Neural progenitor cell (in vitro differentiated cells): ENCODE results near the gene SLC19A2. TPM values are rescaled to one million over a fixed set of nuclear protein-coding genes. Genes with fewer than 3 reads are reported as not detected.
"Not testable (repeated sequence)": the region's sequence is repeated elsewhere in the genome, so short reads cannot be mapped to it uniquely, and the experiment has no call there.

Experiments used
- DNase-seq: peaks from one replicate; pipeline ENCODE4 v3.0.0-alpha.2; 2016; ENCODE audit warnings: low spot score
- H2AFZ ChIP-seq: fragments of 200-600 bp; sonication (generic); replicated peaks from 2 replicates; pipeline ENCODE4 v1.6.1; 2016; ENCODE audit warnings: antibody characterized with exemption
- H3F3A ChIP-seq: fragments of 200-600 bp; sonication (generic); 2 replicates; pipeline ENCODE4 v1.6.1; 2016; ENCODE audit warnings: antibody characterized with exemption, low read depth
- H3K27ac ChIP-seq: fragments of 200-600 bp; sonication (generic); 2 replicates; pipeline ENCODE4 v1.5.1; 2016; ENCODE audit warnings: mild to moderate bottlenecking
- H3K27me3 ChIP-seq: fragments of 200-600 bp; sonication (generic); 2 replicates; pipeline ENCODE4 v1.6.1; 2016; ENCODE audit warnings: mild to moderate bottlenecking, moderate library complexity
- H3K36me3 ChIP-seq: fragments of 200-600 bp; sonication (generic); 2 replicates; pipeline ENCODE4 v1.5.1; 2016
- H3K4me1 ChIP-seq: fragments of 200-600 bp; sonication (generic); 2 replicates; pipeline ENCODE4 v1.6.1; 2016; ENCODE audit warnings: mixed run types
- H3K4me2 ChIP-seq: fragments of 200-600 bp; sonication (generic); 2 replicates; pipeline ENCODE4 v1.6.1; 2016
- H3K4me3 ChIP-seq: fragments of 200-600 bp; sonication (generic); 2 replicates; pipeline ENCODE4 v1.5.1; 2016
- H3K79me2 ChIP-seq: fragments of 200-600 bp; sonication (generic); 2 replicates; pipeline ENCODE4 v1.6.1; 2016; ENCODE audit warnings: low read depth
- H3K9ac ChIP-seq: fragments of 200-600 bp; sonication (generic); 2 replicates; pipeline ENCODE4 v1.6.1; 2016
- H3K9me3 ChIP-seq: fragments of 200-600 bp; sonication (generic); 2 replicates; pipeline ENCODE4 v1.5.1; 2016; ENCODE audit warnings: low read depth
- H4K20me1 ChIP-seq: fragments of 200-600 bp; sonication (generic); 2 replicates; pipeline ENCODE4 v1.6.1; 2016; ENCODE audit warnings: low read depth
- H3K27ac Mint-ChIP-seq: 3 replicates; pipeline ENCODE4 v1.8.0; 2021; ENCODE audit warnings: mixed read lengths
- H3K27me3 Mint-ChIP-seq: 2 replicates; pipeline ENCODE4 v1.8.0; 2022; ENCODE audit warnings: low read depth, mild to moderate bottlenecking, inconsistent platforms, moderate library complexity, mixed read lengths; ENCODE audit not compliant: insufficient read depth
- H3K36me3 Mint-ChIP-seq: 3 replicates; pipeline ENCODE4 v1.8.0; 2021; ENCODE audit warnings: mixed read lengths
- H3K4me1 Mint-ChIP-seq: 3 replicates; pipeline ENCODE4 v1.8.0; 2021; ENCODE audit warnings: mixed read lengths
- H3K4me3 Mint-ChIP-seq: 3 replicates; pipeline ENCODE4 v1.8.0; 2021; ENCODE audit warnings: mild to moderate bottlenecking, moderate library complexity, mixed read lengths
- H3K9me3 Mint-ChIP-seq: 3 replicates; pipeline ENCODE4 v1.8.0; 2020; ENCODE audit warnings: mixed read lengths
- EZH2 ChIP-seq: fragments of 200-600 bp; sonication (generic); IDR thresholded peaks from 2 replicates; pipeline ENCODE4 v1.6.1; 2017; ENCODE audit warnings: antibody characterized with exemption, mild to moderate bottlenecking, moderate library complexity
- EZH2phosphoT487 ChIP-seq: fragments of 200-600 bp; sonication (generic); IDR thresholded peaks from 2 replicates; pipeline ENCODE4 v1.6.1; 2017; ENCODE audit warnings: antibody characterized with exemption
- total RNA-seq: library from RNA; depleted of rRNA; stranded (reverse); fragments of >200 nt; gene quantifications from 2 replicates; pipeline ENCODE4 v1.2.3, GENCODE V29; 2015; ENCODE audit warnings: low replicate concordance
- TF ChIP-seq, protein P1 (sequence below): fragments of 200-600 bp; sonication (generic); IDR thresholded peaks from 2 replicates; pipeline ENCODE4 v1.5.1; 2017; ENCODE audit warnings: antibody characterized with exemption, mild to moderate bottlenecking

Gene SLC19A2
- total RNA-seq, 1 donor from 2014 or later, result 35.4 TPM

DNA sequence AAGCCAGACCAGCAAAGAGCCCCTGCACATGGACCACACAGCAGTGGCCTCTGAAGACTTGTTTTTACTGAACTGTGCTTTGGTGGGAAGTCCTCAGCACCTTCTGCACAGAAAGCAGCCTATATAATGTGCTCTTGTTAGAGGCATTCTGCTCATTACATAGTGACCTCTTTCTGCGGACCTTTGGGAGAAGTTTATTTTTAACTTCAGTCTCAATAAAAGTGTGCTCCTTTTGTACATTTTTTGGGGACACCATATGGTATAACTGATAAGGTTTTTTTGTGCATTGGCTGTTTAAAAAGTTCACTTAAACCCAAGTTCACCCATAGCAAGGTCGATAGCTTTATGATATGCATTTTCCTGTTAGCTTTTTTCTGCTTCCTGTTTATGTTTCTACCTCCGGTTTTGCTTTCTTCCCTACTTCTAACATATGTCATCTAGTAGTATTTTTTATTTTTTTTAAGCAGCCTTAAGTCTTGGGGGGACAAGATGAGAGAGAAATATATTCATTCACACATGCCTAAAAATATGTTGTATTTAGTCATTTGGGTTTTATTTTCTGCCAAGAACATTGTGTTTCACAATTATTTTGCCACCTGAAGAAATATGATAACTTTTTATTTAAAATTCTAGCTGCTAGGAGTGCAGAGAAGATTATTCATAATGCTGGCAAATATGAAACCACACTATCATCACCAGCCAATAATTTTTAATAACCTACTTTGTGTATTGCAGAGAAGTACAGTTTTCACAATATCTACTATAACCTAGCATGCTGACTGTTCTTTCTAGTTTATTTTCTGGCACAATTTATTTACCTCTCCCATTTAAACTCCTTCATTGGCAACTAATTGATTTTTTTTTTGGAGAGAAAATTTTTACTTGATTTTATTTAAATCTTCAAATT lies 22.9 kb upstream of the SLC19A2 start:
- no peaks in the 10 kb centered on the region for H3F3A ChIP-seq
- no peaks in the 10 kb centered on the region for H3K4me1 Mint-ChIP-seq
- H3K36me3 Mint-ChIP-seq, result no peaks in the 10 kb centered on the region
- no peaks in the 10 kb centered on the region for H3K27me3 ChIP-seq
- TF ChIP-seq EZH2phosphoT487 (no peak), EZH2 (no peak)
- TF ChIP-seq, protein P1, sequence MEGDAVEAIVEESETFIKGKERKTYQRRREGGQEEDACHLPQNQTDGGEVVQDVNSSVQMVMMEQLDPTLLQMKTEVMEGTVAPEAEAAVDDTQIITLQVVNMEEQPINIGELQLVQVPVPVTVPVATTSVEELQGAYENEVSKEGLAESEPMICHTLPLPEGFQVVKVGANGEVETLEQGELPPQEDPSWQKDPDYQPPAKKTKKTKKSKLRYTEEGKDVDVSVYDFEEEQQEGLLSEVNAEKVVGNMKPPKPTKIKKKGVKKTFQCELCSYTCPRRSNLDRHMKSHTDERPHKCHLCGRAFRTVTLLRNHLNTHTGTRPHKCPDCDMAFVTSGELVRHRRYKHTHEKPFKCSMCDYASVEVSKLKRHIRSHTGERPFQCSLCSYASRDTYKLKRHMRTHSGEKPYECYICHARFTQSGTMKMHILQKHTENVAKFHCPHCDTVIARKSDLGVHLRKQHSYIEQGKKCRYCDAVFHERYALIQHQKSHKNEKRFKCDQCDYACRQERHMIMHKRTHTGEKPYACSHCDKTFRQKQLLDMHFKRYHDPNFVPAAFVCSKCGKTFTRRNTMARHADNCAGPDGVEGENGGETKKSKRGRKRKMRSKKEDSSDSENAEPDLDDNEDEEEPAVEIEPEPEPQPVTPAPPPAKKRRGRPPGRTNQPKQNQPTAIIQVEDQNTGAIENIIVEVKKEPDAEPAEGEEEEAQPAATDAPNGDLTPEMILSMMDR, result no peak
- no peak overlapping the region for H3K27ac ChIP-seq
- H3K4me3 Mint-ChIP-seq, result no peak overlapping the region
- no peak overlapping the region for H3K4me3 ChIP-seq
- DNase-seq, result no peak
- no peak overlapping the region for H3K9ac ChIP-seq
- no peaks in the 10 kb centered on the region for H3K79me2 ChIP-seq
- H3K27me3 Mint-ChIP-seq, result no peaks in the 10 kb centered on the region
- no peaks in the 10 kb centered on the region for H3K9me3 ChIP-seq
- H3K4me2 ChIP-seq, result no peak overlapping the region
- no peak overlapping the region for H2AFZ ChIP-seq
- H4K20me1 ChIP-seq, result no peaks in the 10 kb centered on the region
- H3K36me3 ChIP-seq, result no peaks in the 10 kb centered on the region
- no peaks in the 10 kb centered on the region for H3K9me3 Mint-ChIP-seq
- no peak overlapping the region for H3K27ac Mint-ChIP-seq
- no peaks in the 10 kb centered on the region for H3K4me1 ChIP-seq

GRCh38 chr1:169507413-169507812 lies 21.7 kb upstream of the SLC19A2 start:
- no peaks in the 10 kb centered on the region for H3K79me2 ChIP-seq
- no peaks in the 10 kb centered on the region for H3K36me3 ChIP-seq
- H3F3A ChIP-seq, result no peaks in the 10 kb centered on the region
- no peaks in the 10 kb centered on the region for H3K4me1 ChIP-seq
- no peaks in the 10 kb centered on the region for H3K36me3 Mint-ChIP-seq
- H3K4me1 Mint-ChIP-seq, result no peaks in the 10 kb centered on the region
- TF ChIP-seq, protein P1, result no peak
- TF ChIP-seq EZH2phosphoT487, result no peak
- no peak for TF ChIP-seq EZH2
- H3K9ac ChIP-seq, result no peak overlapping the region
- no peaks in the 10 kb centered on the region for H3K27me3 ChIP-seq
- H3K4me2 ChIP-seq, result no peak overlapping the region
- DNase-seq, result no peak
- H3K4me3 ChIP-seq, result no peak overlapping the region
- no peak overlapping the region for H3K27ac Mint-ChIP-seq
- H3K9me3 Mint-ChIP-seq, result no peaks in the 10 kb centered on the region
- H4K20me1 ChIP-seq, result no peaks in the 10 kb centered on the region
- no peak overlapping the region for H3K27ac ChIP-seq
- no peak overlapping the region for H3K4me3 Mint-ChIP-seq
- H3K9me3 ChIP-seq, result no peaks in the 10 kb centered on the region
- H3K27me3 Mint-ChIP-seq, result no peaks in the 10 kb centered on the region
- H2AFZ ChIP-seq, result no peak overlapping the region

- DNase-seq, H3F3A ChIP-seq, H3K4me3 ChIP-seq, H3K9ac ChIP-seq, H3K79me2 ChIP-seq, H3K27ac Mint-ChIP-seq, H3K27ac ChIP-seq, H3K4me3 Mint-ChIP-seq, H2AFZ ChIP-seq, H3K9me3 ChIP-seq, H3K36me3 ChIP-seq, H3K4me1 Mint-ChIP-seq, H3K36me3 Mint-ChIP-seq, H4K20me1 ChIP-seq, H3K27me3 Mint-ChIP-seq, H3K4me1 ChIP-seq, H3K9me3 Mint-ChIP-seq, H3K27me3 ChIP-seq, H3K4me2 ChIP-seq: not testable (repeated sequence)
Measured at GRCh38 chr1:169503601-169504000, 17.9 kb upstream of the SLC19A2 start.

GRCh38 chr1:169499807-169500206 lies 14.1 kb upstream of the SLC19A2 start:
- Histone ChIP-seq H3K4me1 (no peaks in the 10 kb centered on the region), H3K27ac (no peak overlapping the region), H3K9ac (no peak overlapping the region), H3K4me3 (no peak overlapping the region), H3K79me2 (no peaks in the 10 kb centered on the region), H3F3A (no peaks in the 10 kb centered on the region), H4K20me1 (no peaks in the 10 kb centered on the region), H3K36me3 (no peaks in the 10 kb centered on the region), H2AFZ (no peak overlapping the region), H3K27me3 (no peaks in the 10 kb centered on the region), H3K9me3 (no peaks in the 10 kb centered on the region), H3K4me2 (no peak overlapping the region)
- H3K9me3 Mint-ChIP-seq, result no peaks in the 10 kb centered on the region
- TF ChIP-seq EZH2, result no peak
- TF ChIP-seq, protein P1, result no peak
- no peak for TF ChIP-seq EZH2phosphoT487
- no peak overlapping the region for H3K27ac Mint-ChIP-seq
- no peaks in the 10 kb centered on the region for H3K27me3 Mint-ChIP-seq
- H3K4me3 Mint-ChIP-seq, result no peak overlapping the region
- H3K36me3 Mint-ChIP-seq, result no peaks in the 10 kb centered on the region
- no peaks in the 10 kb centered on the region for H3K4me1 Mint-ChIP-seq
- no peak for DNase-seq
